Measurements from ENCODE around the gene ENTPD7.

ENTPD7 gene

GRCh38 chr10:99681553-99681952 is 22.2 kb downstream of the ENTPD7 start:
- Histone ChIP-seq H3K36me3 (peaks cover 23% of the 10 kb centered on the region), H3K9me3 (no peaks in the 10 kb centered on the region), H3K27me3 (no peaks in the 10 kb centered on the region), H3K27ac (no peak overlapping the region), H3K4me1 (ENCODE audit: control insufficient read depth in 1 of 2, insufficient read depth in 1 of 2, low read depth in 1 of 2, low read length in 1 of 2) (peaks cover 18% of the 10 kb centered on the region in 2 experiments), H3K4me3 (ENCODE audit: low read depth in 1 of 2, low read length in 1 of 2) (no peak overlapping the region)
- TF ChIP-seq, protein P1, sequence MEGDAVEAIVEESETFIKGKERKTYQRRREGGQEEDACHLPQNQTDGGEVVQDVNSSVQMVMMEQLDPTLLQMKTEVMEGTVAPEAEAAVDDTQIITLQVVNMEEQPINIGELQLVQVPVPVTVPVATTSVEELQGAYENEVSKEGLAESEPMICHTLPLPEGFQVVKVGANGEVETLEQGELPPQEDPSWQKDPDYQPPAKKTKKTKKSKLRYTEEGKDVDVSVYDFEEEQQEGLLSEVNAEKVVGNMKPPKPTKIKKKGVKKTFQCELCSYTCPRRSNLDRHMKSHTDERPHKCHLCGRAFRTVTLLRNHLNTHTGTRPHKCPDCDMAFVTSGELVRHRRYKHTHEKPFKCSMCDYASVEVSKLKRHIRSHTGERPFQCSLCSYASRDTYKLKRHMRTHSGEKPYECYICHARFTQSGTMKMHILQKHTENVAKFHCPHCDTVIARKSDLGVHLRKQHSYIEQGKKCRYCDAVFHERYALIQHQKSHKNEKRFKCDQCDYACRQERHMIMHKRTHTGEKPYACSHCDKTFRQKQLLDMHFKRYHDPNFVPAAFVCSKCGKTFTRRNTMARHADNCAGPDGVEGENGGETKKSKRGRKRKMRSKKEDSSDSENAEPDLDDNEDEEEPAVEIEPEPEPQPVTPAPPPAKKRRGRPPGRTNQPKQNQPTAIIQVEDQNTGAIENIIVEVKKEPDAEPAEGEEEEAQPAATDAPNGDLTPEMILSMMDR (IDR thresholded peaks at IDR 0.05), result no peak

DNA sequence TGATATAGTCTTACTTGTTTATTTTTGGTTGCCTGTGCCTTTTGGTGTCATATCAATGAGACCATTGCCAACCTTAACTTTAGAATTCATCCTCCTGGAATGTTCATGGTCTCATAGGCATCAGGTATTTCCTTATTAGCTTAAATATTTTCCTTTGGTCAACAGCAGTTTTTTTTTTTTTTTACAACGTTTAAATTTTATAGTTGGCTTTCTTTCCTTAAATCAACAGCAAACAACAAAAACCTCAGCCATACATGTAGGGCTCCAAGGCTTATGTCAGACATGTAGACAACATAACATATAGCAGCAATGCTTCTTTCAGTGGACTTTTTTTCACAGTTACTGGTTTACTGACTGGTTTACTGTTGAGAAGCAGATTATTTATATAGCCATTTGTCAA is 22.7 kb downstream of the ENTPD7 start:
- Histone ChIP-seq H3K4me1 (ENCODE audit: control insufficient read depth in 1 of 2, insufficient read depth in 1 of 2, low read depth in 1 of 2, low read length in 1 of 2) (peaks cover 18% of the 10 kb centered on the region in 2 experiments), H3K4me3 (ENCODE audit: low read depth in 1 of 2, low read length in 1 of 2) (no peak overlapping the region), H3K36me3 (peaks cover 23% of the 10 kb centered on the region), H3K9me3 (no peaks in the 10 kb centered on the region), H3K27ac (no peak overlapping the region), H3K27me3 (no peaks in the 10 kb centered on the region)
- TF ChIP-seq, protein P1 (IDR thresholded peaks at IDR 0.05), result no peak

DNA sequence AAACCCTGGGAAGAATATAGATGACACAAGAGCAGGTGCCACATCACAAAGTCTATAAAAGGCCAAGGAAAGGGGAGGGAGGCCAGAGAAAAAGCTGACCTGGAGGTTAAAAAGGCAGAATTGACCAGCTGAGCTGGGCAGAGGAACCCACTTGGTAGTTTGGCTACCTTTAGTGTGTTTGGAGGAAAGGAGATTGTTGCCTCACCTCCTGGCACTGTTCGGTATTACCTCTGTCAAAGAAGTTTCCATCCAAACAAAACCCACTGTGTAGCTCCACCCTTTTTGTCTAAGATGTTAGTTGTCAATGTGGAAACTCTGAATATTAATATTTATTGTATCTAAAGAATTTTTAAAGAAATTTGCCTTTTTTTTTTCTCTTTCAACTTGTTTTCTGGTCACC is 23.4 kb downstream of the ENTPD7 start:
- TF ChIP-seq, protein P1 (IDR thresholded peaks at IDR 0.05), result no peak
- Histone ChIP-seq H3K27me3 (no peaks in the 10 kb centered on the region), H3K9me3 (no peaks in the 10 kb centered on the region), H3K36me3 (peaks cover 23% of the 10 kb centered on the region), H3K4me3 (ENCODE audit: low read depth in 1 of 2, low read length in 1 of 2) (no peak overlapping the region), H3K4me1 (ENCODE audit: control insufficient read depth in 1 of 2, insufficient read depth in 1 of 2, low read depth in 1 of 2, low read length in 1 of 2) (peaks cover 18% of the 10 kb centered on the region in 2 experiments), H3K27ac (no peak overlapping the region)

DNA sequence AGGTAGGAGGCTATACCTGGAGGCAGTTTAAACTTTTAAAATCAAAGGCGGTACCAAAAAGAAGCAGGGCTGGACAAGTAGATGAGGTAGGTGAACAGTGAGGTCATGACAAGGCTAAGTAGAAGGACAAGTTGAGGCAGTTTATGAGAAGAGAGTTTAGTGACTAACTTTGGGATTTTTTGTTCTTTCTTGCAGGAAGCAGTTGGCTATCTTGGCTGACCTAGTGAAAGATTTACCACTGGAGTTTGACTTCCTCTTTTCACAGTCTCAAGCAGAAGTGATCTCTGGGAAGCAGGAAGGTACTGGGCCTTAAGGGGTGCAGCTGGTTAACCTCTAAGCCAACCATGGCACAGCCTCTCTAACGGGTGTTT is 26.3 kb downstream of the ENTPD7 start:
- TF ChIP-seq, protein P1 (IDR thresholded peaks at IDR 0.05), result no peak
- peaks cover 7% of the 10 kb centered on the region for H3K36me3 ChIP-seq
- H3K4me3 ChIP-seq (ENCODE audit: low read depth in 1 of 2, low read length in 1 of 2), result no peak overlapping the region
- H3K27me3 ChIP-seq, result no peaks in the 10 kb centered on the region
- H3K4me1 ChIP-seq (ENCODE audit: control insufficient read depth in 1 of 2, insufficient read depth in 1 of 2, low read depth in 1 of 2, low read length in 1 of 2), result peaks cover 18% of the 10 kb centered on the region in 2 experiments
- no peaks in the 10 kb centered on the region for H3K9me3 ChIP-seq
- peak overlapping the region; percentile 79 for H3K27ac ChIP-seq

- no peak overlapping the region for H3K27ac ChIP-seq
- no peaks in the 10 kb centered on the region for H3K9me3 ChIP-seq
- no peaks in the 10 kb centered on the region for H3K27me3 ChIP-seq
- TF ChIP-seq, protein P1 (IDR thresholded peaks at IDR 0.05), result no peak
- H3K4me1 ChIP-seq (ENCODE audit: control insufficient read depth in 1 of 2, insufficient read depth in 1 of 2, low read depth in 1 of 2, low read length in 1 of 2), result peaks cover 18% of the 10 kb centered on the region in 2 experiments
- H3K4me3 ChIP-seq (ENCODE audit: low read depth in 1 of 2, low read length in 1 of 2), result no peak overlapping the region
- H3K36me3 ChIP-seq, result peaks cover 30% of the 10 kb centered on the region
Observed at GRCh38 chr10:99689461-99689860, 30.2 kb downstream of the ENTPD7 start.
